IMR-90 (cell line): ENCODE results near the gene NUDT1. TPM values are rescaled to one million over a fixed set of nuclear protein-coding genes. Genes with fewer than 3 reads are reported as not detected.
A peak's percentile ranks its signal among the peaks of the same experiment; 100 is the strongest.

ENCODE experiments used
- ATAC-seq: fragments of 200-7000 bp; cut with Tn5 transposase; 2 replicates; pipeline ENCODE4 v1.9.1; 2020; ENCODE audit warnings: low read depth, mild to moderate bottlenecking, moderate library complexity
- BruUV-seq: library from RNA; stranded (reverse); fragments of 400-500 nt; replicated peaks from 2 replicates; lab custom pipeline; 2021; lab: Mats Ljungman, UMichigan
- CTCF ChIA-PET: fragments of 300-600 bp; formaldehyde crosslinking; extraction: SDS; loops from one replicate; lab custom pipeline; 2021; ENCODE audit warnings: antibody characterized with exemption; lab: Yijun Ruan, JAX
- POLR2A ChIA-PET: fragments of 300-600 bp; sonication (Branson Sonifier 250); formaldehyde crosslinking; loops from one replicate; lab custom pipeline; 2022; ENCODE audit warnings: antibody characterized with exemption; ENCODE audit not compliant: unreplicated experiment; lab: Charles Lee
- DNase-seq: peaks from one replicate; pipeline ENCODE4 v3.0.0; 2013
- H2AFZ ChIP-seq: replicated peaks from 2 replicates; pipeline ENCODE3; 2013; ENCODE audit warnings: low read length, mild to moderate bottlenecking; ENCODE audit not compliant: poor library complexity
- H2AK5ac ChIP-seq: 2 replicates; pipeline ENCODE4 v1.6.1; 2013; ENCODE audit warnings: low read depth, low read length, inconsistent platforms
- H2AK9ac ChIP-seq: replicated peaks from 2 replicates; pipeline ENCODE3; 2013; ENCODE audit warnings: mild to moderate bottlenecking, low read depth, low read length, moderate library complexity; ENCODE audit not compliant: poor library complexity
- H2BK120ac ChIP-seq: 2 replicates; pipeline ENCODE4 v1.6.1; 2013; ENCODE audit warnings: low read depth, low read length, inconsistent platforms
- H2BK15ac ChIP-seq: 3 replicates; pipeline ENCODE4 v1.6.1; 2013; ENCODE audit warnings: low read depth, low read length, inconsistent platforms
- H2BK20ac ChIP-seq: 2 replicates; pipeline ENCODE4 v1.6.1; 2013; ENCODE audit warnings: low read depth, mild to moderate bottlenecking, inconsistent platforms, low read length, moderate library complexity
- H2BK5ac ChIP-seq: 2 replicates; pipeline ENCODE4 v1.6.1; 2013; ENCODE audit warnings: mild to moderate bottlenecking, low read depth, low read length, inconsistent platforms; ENCODE audit not compliant: poor library complexity, severe bottlenecking
- H3K14ac ChIP-seq: replicated peaks from 2 replicates; pipeline ENCODE4 v1.6.1; 2013; ENCODE audit warnings: low read depth, low read length, inconsistent platforms
- H3K18ac ChIP-seq: 2 replicates; pipeline ENCODE4 v1.6.1; 2013; ENCODE audit warnings: low read depth, low read length, control low read depth
- H3K23ac ChIP-seq: 2 replicates; pipeline ENCODE4 v1.6.1; 2013; ENCODE audit warnings: low read depth, low read length, inconsistent platforms
- H3K27ac ChIP-seq: 2 replicates; pipeline ENCODE4 v1.5.1; 2013; ENCODE audit warnings: mild to moderate bottlenecking, control low read depth, low read length; ENCODE audit not compliant: insufficient read depth
- H3K27me3 ChIP-seq: 2 replicates; pipeline ENCODE4 v1.6.1; 2013; ENCODE audit warnings: low read length; ENCODE audit not compliant: control insufficient read depth, insufficient read depth
- H3K36me3 ChIP-seq: 2 replicates; pipeline ENCODE4 v1.6.1; 2013; ENCODE audit warnings: low read length, mixed read lengths; ENCODE audit not compliant: control insufficient read depth, insufficient read depth
- H3K4ac ChIP-seq: 2 replicates; pipeline ENCODE4 v1.6.1; 2013; ENCODE audit warnings: low read depth, low read length, inconsistent platforms
- H3K4me1 ChIP-seq: 2 replicates; pipeline ENCODE4 v1.6.1; 2013; ENCODE audit warnings: low read length, mixed read lengths; ENCODE audit not compliant: control insufficient read depth, insufficient read depth
- H3K4me2 ChIP-seq: 2 replicates; pipeline ENCODE4 v1.6.1; 2013; ENCODE audit warnings: low read depth, mild to moderate bottlenecking, control low read depth, low read length, moderate library complexity
- H3K4me3 ChIP-seq: 2 replicates; pipeline ENCODE4 v1.5.1; 2013; ENCODE audit warnings: low read depth, mild to moderate bottlenecking, control low read depth, low read length, moderate library complexity; ENCODE audit not compliant: insufficient read depth
- H3K56ac ChIP-seq: 2 replicates; pipeline ENCODE4 v1.6.1; 2013; ENCODE audit warnings: low read length, inconsistent platforms; ENCODE audit not compliant: insufficient read depth; ENCODE audit errors: extremely low read depth
- H3K79me1 ChIP-seq, 2 experiments: 2 replicates each; pipeline ENCODE4 v1.6.1; 2013; ENCODE audit warnings: low read length in 2 of 2, inconsistent platforms in 1 of 2, low read depth in 1 of 2
- H3K9ac ChIP-seq: 2 replicates; pipeline ENCODE4 v1.6.1; 2013; ENCODE audit warnings: low read depth, low read length, control low read depth
- H3K9me1 ChIP-seq: 2 replicates; pipeline ENCODE4 v1.6.1; 2013; ENCODE audit warnings: low read length, inconsistent platforms; ENCODE audit not compliant: insufficient read depth
- H3K9me3 ChIP-seq: 2 replicates; pipeline ENCODE4 v1.6.1; 2013; ENCODE audit warnings: low read length; ENCODE audit not compliant: control insufficient read depth, insufficient read depth
- H4K20me1 ChIP-seq: 2 replicates; pipeline ENCODE4 v1.6.1; 2013; ENCODE audit warnings: low read length, inconsistent platforms; ENCODE audit not compliant: insufficient read depth
- H4K5ac ChIP-seq: 2 replicates; pipeline ENCODE4 v1.6.1; 2013; ENCODE audit warnings: mild to moderate bottlenecking, low read depth, low read length, control low read depth
- H4K8ac ChIP-seq, 2 experiments: 2 replicates each; pipeline ENCODE4 v1.6.1; 2013; ENCODE audit warnings: low read depth in 2 of 2, low read length in 2 of 2, control low read depth in 1 of 2, inconsistent platforms in 1 of 2
- H4K91ac ChIP-seq: 2 replicates; pipeline ENCODE4 v1.6.1; 2013; ENCODE audit warnings: low read depth, low read length, inconsistent platforms; ENCODE audit not compliant: insufficient read depth
- CEBPB ChIP-seq: IDR thresholded peaks from 2 replicates; pipeline ENCODE4 v1.6.1; 2012; ENCODE audit warnings: low read depth, low read length, improper control_type of control experiment
- WGBS, 2 experiments: methylation state at CpG; one replicate each; pipeline versions ENCODE4 v1.1.5 to v1.1.7; 2013; ENCODE audit warnings: missing lambda C conversion rate in 2 of 2; ENCODE audit not compliant: insufficient read length in 1 of 2; ENCODE audit errors: extremely low coverage in 2 of 2; 5-methylcytosine and 5-hydroxymethylcytosine counted together
- dilution Hi-C: fragments of 300-500 bp; cut with HindIII; formaldehyde crosslinking; loops from one replicate; pipeline ENCODE4 v1.14.3; 2018; ENCODE audit warnings: low sequenced_read_pairs; ENCODE audit not compliant: unreplicated experiment
- in situ Hi-C: fragments of 300-500 bp; cut with MboI; formaldehyde crosslinking; loops from 3 replicates; pipeline ENCODE4 v1.14.3; 2019; ENCODE audit warnings: low sequenced_read_pairs, inconsistent platforms, mixed read lengths
- intact Hi-C: fragments of 100-400 bp; cut with micrococcal nuclease; formaldehyde crosslinking; loops from 2 replicates; pipeline ENCODE4 v1.10.0; 2022
- polyA plus RNA-seq, 3 experiments: library from polyadenylated mRNA; depleted of rRNA; stranded (reverse); fragments of >200 nt; gene quantifications; 2 replicates each; pipeline ENCODE4 v1.2.3, GENCODE V29; 2012; ENCODE audit warnings: low replicate concordance in 1 of 3
- total RNA-seq: library from RNA; depleted of rRNA; stranded (reverse); fragments of >200 nt; gene quantifications from 2 replicates; pipeline ENCODE4 v1.2.3, GENCODE V29; 2012
- TF ChIP-seq, protein P1 (sequence below): fragments of 150-350 bp; IDR thresholded peaks from 2 replicates; pipeline ENCODE4 v1.6.1; 2017; ENCODE audit warnings: mild to moderate bottlenecking, antibody characterized with exemption, low read length, low read depth

NUDT1 gene
- total and polyA plus RNA-seq, 2 of the 4 experiments (the other 2 are of a cell fraction): 33.4 to 49.1 TPM

DNA sequence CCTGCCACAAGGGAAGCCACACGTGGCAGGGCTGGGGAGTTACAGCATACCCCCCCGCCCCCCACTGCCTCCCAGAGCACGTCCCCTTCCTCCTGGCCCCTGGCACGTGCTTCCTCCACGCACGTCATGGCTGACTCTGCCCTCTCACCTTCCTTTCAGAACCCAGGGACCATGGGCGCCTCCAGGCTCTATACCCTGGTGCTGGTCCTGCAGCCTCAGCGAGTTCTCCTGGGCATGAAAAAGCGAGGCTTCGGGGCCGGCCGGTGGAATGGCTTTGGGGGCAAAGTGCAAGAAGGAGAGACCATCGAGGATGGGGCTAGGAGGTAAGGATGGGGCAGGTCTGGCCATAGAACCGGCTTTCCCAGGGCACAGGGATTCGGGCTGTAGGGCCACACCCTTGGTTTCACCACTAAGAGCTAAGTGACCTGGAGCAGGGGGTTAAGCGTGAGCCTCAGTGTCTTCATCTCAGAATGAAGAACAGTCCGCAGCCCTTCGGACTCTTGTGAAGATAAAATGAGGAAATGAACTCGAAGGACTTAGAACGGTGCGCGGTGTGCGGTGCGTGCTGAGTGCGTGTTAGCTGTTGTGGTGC lies 2.5 kb downstream of the NUDT1 start:
- Histone ChIP-seq H4K8ac (no peak overlapping the region), H4K20me1 (peaks cover 7% of the 10 kb centered on the region; the same call in 1 of the 2 replicates), H3K79me1 (peaks cover 22 to 56% of the 10 kb centered on the region in 2 experiments), H4K91ac (no peak overlapping the region), H3K4me2 (no peak overlapping the region), H3K27me3 (no peaks in the 10 kb centered on the region), H3K4me3 (no peak overlapping the region), H2BK5ac (no peak overlapping the region), H3K18ac (no peak overlapping the region), H2BK20ac (no peak overlapping the region), H3K9ac (no peak overlapping the region), H2BK120ac (no peak overlapping the region), H3K56ac (no peak overlapping the region), H4K5ac (no peak overlapping the region), H3K23ac (no peak overlapping the region), H3K14ac (no peak overlapping the region), H3K9me1 (peaks cover 26% of the 10 kb centered on the region), H3K9me3 (no peaks in the 10 kb centered on the region), H3K4me1 (peaks cover 13% of the 10 kb centered on the region), H3K4ac (no peak overlapping the region), H2BK15ac (no peak overlapping the region), H3K36me3 (peaks cover under 1% of the 10 kb centered on the region; the same call in 1 of the 2 replicates), H2AFZ (no peak overlapping the region), H2AK5ac (no peak overlapping the region), H2AK9ac (peak overlapping the region; percentile 9), H3K27ac (no peak overlapping the region)
- DNase-seq (no peak), ATAC-seq (no peak)
- no TSS peak for BruUV-seq
- intact Hi-C loops: no loop called here
- 100% methylated on average over 1 of the region's 25 CpGs; no CpG with 5 or more reads in 1 of the 2 experiments for WGBS, 2 experiments
- TF ChIP-seq, protein P1, sequence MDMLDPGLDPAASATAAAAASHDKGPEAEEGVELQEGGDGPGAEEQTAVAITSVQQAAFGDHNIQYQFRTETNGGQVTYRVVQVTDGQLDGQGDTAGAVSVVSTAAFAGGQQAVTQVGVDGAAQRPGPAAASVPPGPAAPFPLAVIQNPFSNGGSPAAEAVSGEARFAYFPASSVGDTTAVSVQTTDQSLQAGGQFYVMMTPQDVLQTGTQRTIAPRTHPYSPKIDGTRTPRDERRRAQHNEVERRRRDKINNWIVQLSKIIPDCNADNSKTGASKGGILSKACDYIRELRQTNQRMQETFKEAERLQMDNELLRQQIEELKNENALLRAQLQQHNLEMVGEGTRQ: no peak
- TF ChIP-seq CEBPB: no peak
- ChIA-PET CTCF (no interaction called here), POLR2A (no interaction called here)
- dilution Hi-C loops: no loop called here
- in situ Hi-C loops: no loop called here
